Activated CD8-positive, alpha-beta memory T cell treated with anti-CD3 and anti-CD28 coated beads for 48 hours (primary cell): Measurements from ENCODE around the gene CAMSAP2.
"Not testable (repeated sequence)": the region's sequence is repeated elsewhere in the genome, so short reads cannot be mapped to it uniquely, and the experiment has no call there.

Source experiments
- DNase-seq, 3 experiments: peaks; one replicate each; pipeline ENCODE4 v3.0.0-alpha.2; 2020; ENCODE audit warnings: low read depth in 2 of 3, low spot score in 2 of 3

The CAMSAP2 gene

GRCh38 chr1:200738949-200739651 is 407 bp downstream of the CAMSAP2 start:
- DNase-seq: peak in 2 of 3 experiments; percentile 10 to 31

GRCh38 chr1:200739702-200740570 is 1.2 kb downstream of the CAMSAP2 start:
- DNase-seq: peak in 1 of 3 experiments; percentile 9

- no peak for DNase-seq
These were observed 2.0 kb downstream of the CAMSAP2 start for GRCh38 chr1:200740571-200741208.

GRCh38 chr1:200741551-200742207 is 3.0 kb downstream of the CAMSAP2 start:
- DNase-seq: no peak

- DNase-seq: no peak
These were observed 5.5 kb downstream of the CAMSAP2 start for GRCh38 chr1:200744143-200744542.

- no peak for DNase-seq
These were observed 10.4 kb downstream of the CAMSAP2 start for GRCh38 chr1:200749090-200749489.

- DNase-seq: not testable (repeated sequence)
These were observed 12.1 kb downstream of the CAMSAP2 start for GRCh38 chr1:200750749-200751148.

GRCh38 chr1:200751717-200752116 is 13.0 kb downstream of the CAMSAP2 start:
- DNase-seq: no peak

GRCh38 chr1:200753650-200754198 is 15.0 kb downstream of the CAMSAP2 start:
- no peak for DNase-seq

- DNase-seq: no peak
These were observed 16.8 kb downstream of the CAMSAP2 start for GRCh38 chr1:200755456-200755855.

GRCh38 chr1:200762089-200762488 is 23.4 kb downstream of the CAMSAP2 start:
- no peak for DNase-seq

GRCh38 chr1:200767321-200767720 is 28.6 kb downstream of the CAMSAP2 start:
- no peak for DNase-seq

- no peak for DNase-seq
These were observed 33.2 kb downstream of the CAMSAP2 start for GRCh38 chr1:200771625-200772555.

- no peak for DNase-seq
These were observed 35.6 kb downstream of the CAMSAP2 start for GRCh38 chr1:200774311-200774710.

- DNase-seq: no peak
These were observed 36.2 kb downstream of the CAMSAP2 start for GRCh38 chr1:200774735-200775444.

GRCh38 chr1:200775850-200776249 is 37.2 kb downstream of the CAMSAP2 start:
- no peak for DNase-seq

GRCh38 chr1:200776949-200777348 is 38.3 kb downstream of the CAMSAP2 start:
- DNase-seq: no peak

- no peak for DNase-seq
These were observed 40.1 kb downstream of the CAMSAP2 start for GRCh38 chr1:200778766-200779165.

- DNase-seq: no peak
These were observed 40.6 kb downstream of the CAMSAP2 start for GRCh38 chr1:200779326-200779725.
